ENCODE measurements around the gene WDPCP. TPM values are rescaled to one million over a fixed set of nuclear protein-coding genes. Genes with fewer than 3 reads are reported as not detected.
A peak's percentile ranks its signal among the peaks of the same experiment; 100 is the strongest.

Gene WDPCP
- total and polyA plus RNA-seq, 2 of the 13 experiments (the other 11 are each of a cell fraction or from before 2014, with no cell fraction given), result 2.9 to 5.2 TPM

GRCh38 chr2:63486861-63487290 lies 101.4 kb downstream of the WDPCP start:
- H3K27ac ChIP-seq (ENCODE audit: extremely low read length, insufficient read depth, low read length), result no peak overlapping the region
- BruUV-seq (replicated peaks), result no TSS peak
- intact Hi-C loops (cut with micrococcal nuclease; ENCODE audit: unreplicated experiment), result no loop called here

GRCh38 chr2:63484901-63485300 lies 103.4 kb downstream of the WDPCP start:
- no peaks in the 10 kb centered on the region for H3K27me3 ChIP-seq (ENCODE audit: control insufficient read depth in 1 of 2, insufficient read depth in 2 of 2, low read length in 2 of 2)
- H3K27ac ChIP-seq (ENCODE audit: extremely low read length, insufficient read depth, low read length), result no peak overlapping the region
- BruUV-seq (replicated peaks), result no TSS peak
- H3K36me3 ChIP-seq (replicated peaks in 1 of 2; ENCODE audit: control insufficient read depth in 1 of 2, insufficient read depth in 2 of 2, low read length in 2 of 2), result no peaks in the 10 kb centered on the region
- DNase-seq (ENCODE audit: low spot score), result no peak
- H3K4me3 ChIP-seq (replicated peaks in 1 of 3; ENCODE audit: insufficient read depth in 1 of 3, low read depth in 2 of 3, low read length in 3 of 3), result no peak overlapping the region
- no peak for TF ChIP-seq ZNF75D (CRISPR knock-in tag; IDR thresholded peaks at IDR 0.05; ENCODE audit: borderline replicate concordance)
- POLR2A ChIA-PET, result no interaction called here
- intact Hi-C loops (cut with micrococcal nuclease; ENCODE audit: unreplicated experiment) (no loop called here), in situ Hi-C loops (cut with HindIII; ENCODE audit: extremely low pct_ligation_motif_present, low pct_unique_long_range_greater_than_20kb) (loop anchor here (10.0 kb wide), 1 partner anchor 410 kb away; no protein-coding TSS in a partner anchor)
- no peaks in the 10 kb centered on the region for H4K20me1 ChIP-seq (ENCODE audit: insufficient read depth, low read length)
- no peaks in the 10 kb centered on the region for H3K79me2 ChIP-seq (ENCODE audit: insufficient read depth, low read length)
- CTCF ChIA-PET (ENCODE audit: low intra/inter-chr PET ratio, low total read pairs), result no interaction called here
- no peak overlapping the region for H2AFZ ChIP-seq (ENCODE audit: low read length)
- FAIRE-seq, result no peak
- ATAC-seq, result no peak
- H3K9ac ChIP-seq (ENCODE audit: insufficient read depth, low read depth, low read length), result no peak overlapping the region
- H3K9me3 ChIP-seq (ENCODE audit: low read length), result no peaks in the 10 kb centered on the region
- H3K4me1 ChIP-seq (ENCODE audit: insufficient read depth, low read length), result no peaks in the 10 kb centered on the region
- WGBS (ENCODE audit: low lambda C conversion rate), result 91% methylated on average over 6 of the region's 6 CpGs
- H3K4me2 ChIP-seq (ENCODE audit: low read depth, low read length), result no peak overlapping the region

More at GRCh38 chr2:63486861-63487290, 101.4 kb downstream of the WDPCP start:
- TF ChIP-seq MAFK (conservative IDR thresholded peaks at IDR 0.05 in 1 of 2, IDR thresholded peaks at IDR 0.05 in 1 of 2; ENCODE audit: low read length in 2 of 2), result peak; percentile 67 to 75
- TF ChIP-seq MIXL1 (CRISPR knock-in tag; IDR thresholded peaks at IDR 0.05), result 0 out of 2 replicates have a peak, but pooled peaks have one; percentile 27
- TF ChIP-seq MAFF (IDR thresholded peaks at IDR 0.05; ENCODE audit: low read depth, low read length), result peak; percentile 53; the same call in 1 of the 2 replicates
- no peak for TF ChIP-seq SOX6 (IDR thresholded peaks at IDR 0.05)
- no peak for TF ChIP-seq SOX6 (CRISPR knock-in tag; IDR thresholded peaks at IDR 0.05)
- TF ChIP-seq, protein P1, sequence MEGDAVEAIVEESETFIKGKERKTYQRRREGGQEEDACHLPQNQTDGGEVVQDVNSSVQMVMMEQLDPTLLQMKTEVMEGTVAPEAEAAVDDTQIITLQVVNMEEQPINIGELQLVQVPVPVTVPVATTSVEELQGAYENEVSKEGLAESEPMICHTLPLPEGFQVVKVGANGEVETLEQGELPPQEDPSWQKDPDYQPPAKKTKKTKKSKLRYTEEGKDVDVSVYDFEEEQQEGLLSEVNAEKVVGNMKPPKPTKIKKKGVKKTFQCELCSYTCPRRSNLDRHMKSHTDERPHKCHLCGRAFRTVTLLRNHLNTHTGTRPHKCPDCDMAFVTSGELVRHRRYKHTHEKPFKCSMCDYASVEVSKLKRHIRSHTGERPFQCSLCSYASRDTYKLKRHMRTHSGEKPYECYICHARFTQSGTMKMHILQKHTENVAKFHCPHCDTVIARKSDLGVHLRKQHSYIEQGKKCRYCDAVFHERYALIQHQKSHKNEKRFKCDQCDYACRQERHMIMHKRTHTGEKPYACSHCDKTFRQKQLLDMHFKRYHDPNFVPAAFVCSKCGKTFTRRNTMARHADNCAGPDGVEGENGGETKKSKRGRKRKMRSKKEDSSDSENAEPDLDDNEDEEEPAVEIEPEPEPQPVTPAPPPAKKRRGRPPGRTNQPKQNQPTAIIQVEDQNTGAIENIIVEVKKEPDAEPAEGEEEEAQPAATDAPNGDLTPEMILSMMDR (CRISPR knock-in tag; IDR thresholded peaks at IDR 0.05), result peak; percentile 63
- TF ChIP-seq STAG1 (CRISPR knock-in tag; IDR thresholded peaks at IDR 0.05), result peak; percentile 63
- TF ChIP-seq TAF1 (CRISPR knock-in tag; IDR thresholded peaks at IDR 0.05), result no peak
- no peaks in the 10 kb centered on the region for H3K27me3 ChIP-seq (ENCODE audit: control insufficient read depth in 1 of 2, insufficient read depth in 2 of 2, low read length in 2 of 2)
- no peaks in the 10 kb centered on the region for H4K20me1 ChIP-seq (ENCODE audit: insufficient read depth, low read length)
- no peaks in the 10 kb centered on the region for H3K36me3 ChIP-seq (replicated peaks in 1 of 2; ENCODE audit: control insufficient read depth in 1 of 2, insufficient read depth in 2 of 2, low read length in 2 of 2)
- no peaks in the 10 kb centered on the region for H3K4me1 ChIP-seq (ENCODE audit: insufficient read depth, low read length)
- in situ Hi-C loops (cut with HindIII; ENCODE audit: extremely low pct_ligation_motif_present, low pct_unique_long_range_greater_than_20kb), result loop anchor here (10.0 kb wide), 1 partner anchor 412 kb away; no protein-coding TSS in a partner anchor
- no peak overlapping the region for H3K4me2 ChIP-seq (ENCODE audit: low read depth, low read length)
- ChIA-PET CTCF (ENCODE audit: low intra/inter-chr PET ratio, low total read pairs) (interaction anchor here (1.8 kb wide), 1 partner anchor 408 kb away, joined by 6 read pairs; no protein-coding TSS in a partner anchor), POLR2A (no interaction called here)
- WGBS (ENCODE audit: low lambda C conversion rate), result 69% methylated on average over 2 of the region's 2 CpGs
- no peak overlapping the region for H3K4me3 ChIP-seq (replicated peaks in 1 of 3; ENCODE audit: insufficient read depth in 1 of 3, low read depth in 2 of 3, low read length in 3 of 3)
- FAIRE-seq (no peak), ATAC-seq (peak; percentile 82), DNase-seq (ENCODE audit: low spot score) (no peak)
- no peaks in the 10 kb centered on the region for H3K79me2 ChIP-seq (ENCODE audit: insufficient read depth, low read length)
- no peak overlapping the region for H3K9ac ChIP-seq (ENCODE audit: insufficient read depth, low read depth, low read length)
- H2AFZ ChIP-seq (ENCODE audit: low read length), result no peak overlapping the region
- H3K9me3 ChIP-seq (ENCODE audit: low read length), result no peaks in the 10 kb centered on the region

Measured in HepG2 (cell line).